ENCODE data around the gene NPHP3.

NPHP3 gene

GRCh38 chr3:132638706-132639105 is 83.5 kb downstream of the NPHP3 start:
- no peak for DNase-seq (ENCODE audit: extremely low read depth, low read depth)
- no peak for TF ChIP-seq CTCF (IDR thresholded peaks at IDR 0.05; ENCODE audit: low read depth, low read length, missing control alignments)
- H3K4me3 ChIP-seq (replicated peaks; ENCODE audit: low read depth, low read length): no peak overlapping the region

- TF ChIP-seq CTCF (IDR thresholded peaks at IDR 0.05; ENCODE audit: low read depth, low read length, missing control alignments): no peak
- no peak overlapping the region for H3K4me3 ChIP-seq (replicated peaks; ENCODE audit: low read depth, low read length)
- no peak for DNase-seq (ENCODE audit: extremely low read depth, low read depth)
Measured at GRCh38 chr3:132637590-132637989, 84.6 kb downstream of the NPHP3 start.

- no peak for DNase-seq (ENCODE audit: extremely low read depth, low read depth)
- no peak overlapping the region for H3K4me3 ChIP-seq (replicated peaks; ENCODE audit: low read depth, low read length)
- no peak for TF ChIP-seq CTCF (IDR thresholded peaks at IDR 0.05; ENCODE audit: low read depth, low read length, missing control alignments)
Measured at GRCh38 chr3:132635052-132635451, 87.2 kb downstream of the NPHP3 start.
